Breast epithelium (tissue), 3 donors: ENCODE measurements around the gene HNRNPA1.

ENCODE experiments used
- POLR2A ChIP-seq: fragments of 450-650 bp; IDR thresholded peaks from one replicate; pipeline ENCODE4 v1.6.1; 2016; ENCODE audit warnings: antibody characterized with exemption, mild to moderate bottlenecking, moderate library complexity
- TF ChIP-seq, protein P1 (sequence below), 3 donors: fragments of 450-650 bp; IDR thresholded peaks; one replicate each; pipeline ENCODE4 v1.5.1; 2016 to 2017; ENCODE audit warnings: antibody characterized with exemption in 3 of 3, mild to moderate bottlenecking in 3 of 3, moderate library complexity in 3 of 3

GRCh38 chr12:54330442-54330841, 49.9 kb downstream of the HNRNPA1 start:
- TF ChIP-seq, protein P1, sequence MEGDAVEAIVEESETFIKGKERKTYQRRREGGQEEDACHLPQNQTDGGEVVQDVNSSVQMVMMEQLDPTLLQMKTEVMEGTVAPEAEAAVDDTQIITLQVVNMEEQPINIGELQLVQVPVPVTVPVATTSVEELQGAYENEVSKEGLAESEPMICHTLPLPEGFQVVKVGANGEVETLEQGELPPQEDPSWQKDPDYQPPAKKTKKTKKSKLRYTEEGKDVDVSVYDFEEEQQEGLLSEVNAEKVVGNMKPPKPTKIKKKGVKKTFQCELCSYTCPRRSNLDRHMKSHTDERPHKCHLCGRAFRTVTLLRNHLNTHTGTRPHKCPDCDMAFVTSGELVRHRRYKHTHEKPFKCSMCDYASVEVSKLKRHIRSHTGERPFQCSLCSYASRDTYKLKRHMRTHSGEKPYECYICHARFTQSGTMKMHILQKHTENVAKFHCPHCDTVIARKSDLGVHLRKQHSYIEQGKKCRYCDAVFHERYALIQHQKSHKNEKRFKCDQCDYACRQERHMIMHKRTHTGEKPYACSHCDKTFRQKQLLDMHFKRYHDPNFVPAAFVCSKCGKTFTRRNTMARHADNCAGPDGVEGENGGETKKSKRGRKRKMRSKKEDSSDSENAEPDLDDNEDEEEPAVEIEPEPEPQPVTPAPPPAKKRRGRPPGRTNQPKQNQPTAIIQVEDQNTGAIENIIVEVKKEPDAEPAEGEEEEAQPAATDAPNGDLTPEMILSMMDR (IDR thresholded peaks at IDR 0.05), result no peak
- no peak for TF ChIP-seq POLR2A
